ENCODE measurements around the gene CREBRF.

CREBRF gene

GRCh38 chr5:173055983-173056782, at the start of gene CREBRF:
Gene CREBRF (plus strand): TSS chr5:173056352. CDS start chr5:173080776, 24,424 bp downstream.
- TF ChIP-seq CTCF (IDR thresholded peaks at IDR 0.05; ENCODE audit: extremely low read depth, missing control alignments): no peak

DNA sequence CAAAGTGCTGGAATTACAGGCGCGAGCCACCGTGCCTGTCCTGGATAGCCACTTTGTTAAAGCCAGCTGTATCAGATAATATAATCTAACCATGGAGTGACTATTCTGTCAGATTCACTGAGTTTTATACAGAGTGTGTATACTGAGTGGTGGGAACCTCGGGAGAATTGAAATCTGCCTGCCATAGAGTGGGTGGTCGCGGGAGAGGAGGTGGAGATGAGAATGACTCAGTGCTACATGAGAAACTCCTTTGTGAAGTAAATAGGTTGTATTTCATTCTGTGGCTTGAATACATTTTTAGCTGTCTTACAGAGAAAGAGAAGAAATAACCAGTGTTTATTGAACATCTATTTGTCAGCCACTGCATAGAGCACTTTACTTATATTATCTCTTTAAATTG, 46.1 kb upstream of the CREBRF start:
- no peak for TF ChIP-seq CTCF (IDR thresholded peaks at IDR 0.05; ENCODE audit: extremely low read depth, missing control alignments)
- DNase-seq (ENCODE audit: low spot score): no peak

More at GRCh38 chr5:173055983-173056782, at the start of gene CREBRF:
- peak; percentile 95 for DNase-seq (ENCODE audit: low spot score)

- no peak for DNase-seq (ENCODE audit: low spot score)
- no peak for TF ChIP-seq CTCF (IDR thresholded peaks at IDR 0.05; ENCODE audit: extremely low read depth, missing control alignments)
These were observed 45.3 kb upstream of the CREBRF start for GRCh38 chr5:173010547-173011464.

DNA sequence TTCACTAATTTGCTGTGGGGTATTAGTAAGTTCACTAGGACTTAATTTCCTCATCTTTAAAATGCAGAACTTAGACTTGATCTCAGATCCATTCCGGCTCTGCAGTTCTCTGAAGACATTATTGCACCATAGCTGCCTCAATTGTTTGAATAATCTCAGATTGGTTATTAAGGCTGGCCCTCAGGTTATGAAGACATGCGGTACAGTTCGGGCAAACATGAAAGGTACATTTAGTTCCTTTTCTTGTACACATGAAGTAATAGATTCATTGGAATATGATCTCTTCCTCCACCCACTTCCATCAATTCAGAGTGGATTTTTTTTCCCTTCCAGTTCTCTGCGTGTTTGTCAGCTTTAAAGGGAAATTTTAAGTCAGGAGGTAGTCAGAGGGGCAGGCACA, 44.6 kb upstream of the CREBRF start:
- TF ChIP-seq CTCF (IDR thresholded peaks at IDR 0.05; ENCODE audit: extremely low read depth, missing control alignments): no peak
- no peak for DNase-seq (ENCODE audit: low spot score)

- no peak for TF ChIP-seq CTCF (IDR thresholded peaks at IDR 0.05; ENCODE audit: extremely low read depth, missing control alignments)
- DNase-seq (ENCODE audit: low spot score): no peak
These were observed 43.3 kb upstream of the CREBRF start for GRCh38 chr5:173012882-173013281.

DNA sequence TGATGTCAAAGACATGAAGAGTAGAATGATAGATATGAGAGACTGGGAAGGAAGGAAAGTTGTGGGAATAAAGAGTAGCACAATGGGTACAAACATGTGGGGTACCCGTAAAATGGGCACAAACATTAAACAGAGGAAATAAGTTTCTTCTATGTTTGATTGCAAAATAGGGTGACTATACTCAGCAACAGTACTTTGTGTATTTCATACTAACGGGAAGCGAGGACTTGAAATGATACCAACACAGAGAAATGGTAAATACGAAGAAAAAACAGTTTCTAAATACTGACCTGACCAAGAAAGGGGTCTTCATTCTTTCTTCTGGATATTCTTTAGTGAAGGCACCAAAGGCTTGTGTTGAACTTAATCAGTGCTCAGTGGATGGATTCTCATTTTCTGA, 41.5 kb upstream of the CREBRF start:
- TF ChIP-seq CTCF (IDR thresholded peaks at IDR 0.05; ENCODE audit: extremely low read depth, missing control alignments): no peak
- DNase-seq (ENCODE audit: low spot score): no peak

- no peak for TF ChIP-seq CTCF (IDR thresholded peaks at IDR 0.05; ENCODE audit: extremely low read depth, missing control alignments)
- no peak for DNase-seq (ENCODE audit: low spot score)
These were observed 41.0 kb upstream of the CREBRF start for GRCh38 chr5:173015192-173015591.

Measured in GM20000 (cell line).